ENCODE measurements around the gene NFX1. TPM values are rescaled to one million over a fixed set of nuclear protein-coding genes. Genes with fewer than 3 reads are reported as not detected.
A peak's percentile ranks its signal among the peaks of the same experiment; 100 is the strongest.

The NFX1 gene
- total and polyA plus RNA-seq, 9 of the 15 experiments (the other 6 are each of a cell fraction or from before 2014, with no cell fraction given): 8.8 to 38.9 (median 26.8) TPM

DNA sequence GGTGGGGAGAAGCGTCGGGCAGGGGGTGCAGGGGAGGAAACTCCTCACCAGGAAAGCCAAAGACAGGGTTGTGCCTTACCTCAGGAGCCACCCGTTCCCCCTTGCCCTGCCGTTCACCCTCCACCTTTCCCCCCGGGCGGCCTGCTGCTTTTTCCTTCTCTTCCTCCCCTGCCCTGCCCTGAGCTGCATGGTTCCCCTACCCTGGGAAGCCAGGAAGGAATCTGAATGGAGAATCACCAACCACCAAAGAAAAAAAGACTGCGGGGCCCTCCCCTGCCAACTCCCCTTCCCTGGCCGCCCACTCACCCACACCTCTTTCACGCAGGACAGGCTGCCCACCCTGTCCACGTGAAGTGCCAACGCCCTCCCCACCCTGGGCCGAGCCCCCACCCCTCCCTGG is 820 bp upstream of the NFX1 start:
- H3K9me3 ChIP-seq (replicated peaks; ENCODE audit: control insufficient read depth, insufficient read depth, low read depth, low read length): no peaks in the 10 kb centered on the region
- H3K4me3 ChIP-seq: peak overlapping the region; percentile 60
- CTCF ChIA-PET (ENCODE audit: low intra/inter-chr PET ratio): interaction anchor here (0.7 kb wide), 1 partner anchor 126 kb away, joined by 3 read pairs; no protein-coding TSS in a partner anchor
- DNase-seq (ENCODE audit: extremely low read depth in 1 of 4, low spot score in 3 of 4) (no peak), ATAC-seq (peak; percentile 11), FAIRE-seq (no peak)
- no peaks in the 10 kb centered on the region for H3K9me1 ChIP-seq (ENCODE audit: control insufficient read depth, insufficient read depth, low read length)
- peaks cover 29% of the 10 kb centered on the region for H3K36me3 ChIP-seq (ENCODE audit: control insufficient read depth, insufficient read depth, low read length)
- POLR2A ChIA-PET: interaction anchor here (0.8 to 1.9 kb wide), 11 partner anchors 8 to 265 kb away, joined by 3 to 10 read pairs (median 4); partner anchors contain the start of genes DNAJA1 and NOL6
- peak overlapping the region; percentile 96 to 98 for H3K9ac ChIP-seq (ENCODE audit: insufficient read depth in 1 of 2, low read depth in 2 of 2, low read length in 2 of 2)
- H3K79me2 ChIP-seq (ENCODE audit: control insufficient read depth, insufficient read depth, low read length): peaks cover 43% of the 10 kb centered on the region
- peaks cover 12 to 21% of the 10 kb centered on the region in 2 experiments; a peak in 4 of 5 replicates for H3K4me1 ChIP-seq (replicated peaks in 1 of 2; ENCODE audit: control insufficient read depth in 2 of 2, insufficient read depth in 2 of 2, low read length in 2 of 2)
- no peak overlapping the region for H2AFZ ChIP-seq (ENCODE audit: low read depth, low read length)
- no CpG with 5 or more reads among the region's 12 CpGs for WGBS (ENCODE audit: insufficient coverage, low coverage, missing lambda C conversion rate)
- no peaks in the 10 kb centered on the region for H3K27me3 ChIP-seq (ENCODE audit: control insufficient read depth in 2 of 2, insufficient read depth in 2 of 2, low read length in 2 of 2)
- peak overlapping the region; percentile 91 for H3K4me2 ChIP-seq (ENCODE audit: insufficient read depth, low read length)
- peak overlapping the region; percentile 99 for H3K27ac ChIP-seq (ENCODE audit: extremely low read depth, low read depth, low read length)
- 0 out of 2 replicates have a peak, but pooled peaks cover 8% of the 10 kb centered on the region for H4K20me1 ChIP-seq (replicated peaks; ENCODE audit: control insufficient read depth, insufficient read depth, low read length)
- intact Hi-C loops (cut with micrococcal nuclease) (loop anchor here (10.0 kb wide), 1 partner anchor 165 kb away; no protein-coding TSS in a partner anchor), in situ Hi-C loops (cut with MboI) (no loop called here)
- peak; percentile 5 for TF ChIP-seq ZNF395 (CRISPR knock-in tag; IDR thresholded peaks at IDR 0.05)
- TF ChIP-seq EGR1 (conservative IDR thresholded peaks at IDR 0.05): peak; percentile 41; the same call in 1 of the 2 replicates
- no peak for TF ChIP-seq ZNF79 (CRISPR knock-in tag; IDR thresholded peaks at IDR 0.05; ENCODE audit: low read depth)
- BruUV-seq (replicated peaks): no TSS peak

Data from K562 (cell line).